Measurements from ENCODE around the gene MGST3. TPM values are rescaled to one million over a fixed set of nuclear protein-coding genes. Genes with fewer than 3 reads are reported as not detected.
"Not testable (repeated sequence)": the region's sequence is repeated elsewhere in the genome, so short reads cannot be mapped to it uniquely, and the experiment has no call there.

MGST3 gene
- total RNA-seq, 2 experiments from 2014 or later: 53.3 to 56.6 TPM

DNA sequence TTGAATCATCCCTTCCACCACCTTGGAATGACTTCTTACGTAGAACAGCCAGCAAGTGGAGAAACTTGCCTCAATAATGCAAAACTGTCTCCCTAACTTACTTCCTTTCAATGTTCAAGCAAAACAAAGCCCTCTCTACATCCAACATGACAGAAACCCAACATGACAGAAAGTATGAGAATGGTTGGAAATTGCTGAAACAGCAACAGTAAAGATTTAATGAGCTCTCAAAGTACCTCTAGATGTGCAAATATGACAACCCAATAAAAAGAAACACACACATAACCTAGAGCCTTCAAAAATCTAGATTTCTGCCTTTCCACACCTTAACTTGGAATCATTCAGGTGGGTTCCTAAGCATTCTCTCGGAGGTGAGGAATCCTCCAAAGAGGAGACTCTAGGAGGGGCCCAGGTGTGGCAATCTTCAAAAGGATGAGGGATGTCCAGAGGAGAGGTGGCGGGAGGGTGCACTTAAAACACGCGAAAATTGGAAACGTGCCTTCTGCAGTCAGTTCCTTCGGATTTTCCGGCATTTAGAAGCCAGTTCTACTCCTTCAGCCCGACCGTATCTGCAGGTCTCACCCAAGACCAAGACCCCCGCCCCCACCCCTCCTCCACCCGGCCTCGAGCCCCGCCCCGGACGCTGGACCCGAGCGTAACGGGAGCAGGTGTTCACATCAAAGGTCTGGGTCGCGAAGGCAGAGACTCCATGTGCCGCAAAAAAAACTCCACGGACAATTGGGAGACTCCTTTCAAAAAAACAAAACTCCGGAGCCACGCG is 996 bp upstream of the MGST3 start:
- Mint-ChIP-seq H3K4me1 (ENCODE audit: low read depth) (peaks cover 15% of the 10 kb centered on the region), H3K4me3 (no peak overlapping the region), H3K36me3 (no peaks in the 10 kb centered on the region), H3K9me3 (no peaks in the 10 kb centered on the region), H3K27me3 (no peaks in the 10 kb centered on the region), H3K27ac (no peak overlapping the region)
- no peak for DNase-seq
- intact Hi-C loops (cut with micrococcal nuclease): loop anchor here (1.0 to 2.0 kb wide), 5 partner anchors 15 to 199 kb away; no protein-coding TSS in a partner anchor
- POLR2A ChIA-PET: interaction anchor here (0.5 to 1.6 kb wide), 5 partner anchors 14 to 1205 kb away, joined by 3 to 7 read pairs (median 4); partner anchors contain the start of genes ALDH9A1 and TMCO1
- CTCF ChIA-PET: interaction anchor here (1.1 to 1.9 kb wide), 3 partner anchors 30 to 68 kb away, joined by 3 to 10 read pairs (median 9); partner anchors contain the start of gene ALDH9A1

DNA sequence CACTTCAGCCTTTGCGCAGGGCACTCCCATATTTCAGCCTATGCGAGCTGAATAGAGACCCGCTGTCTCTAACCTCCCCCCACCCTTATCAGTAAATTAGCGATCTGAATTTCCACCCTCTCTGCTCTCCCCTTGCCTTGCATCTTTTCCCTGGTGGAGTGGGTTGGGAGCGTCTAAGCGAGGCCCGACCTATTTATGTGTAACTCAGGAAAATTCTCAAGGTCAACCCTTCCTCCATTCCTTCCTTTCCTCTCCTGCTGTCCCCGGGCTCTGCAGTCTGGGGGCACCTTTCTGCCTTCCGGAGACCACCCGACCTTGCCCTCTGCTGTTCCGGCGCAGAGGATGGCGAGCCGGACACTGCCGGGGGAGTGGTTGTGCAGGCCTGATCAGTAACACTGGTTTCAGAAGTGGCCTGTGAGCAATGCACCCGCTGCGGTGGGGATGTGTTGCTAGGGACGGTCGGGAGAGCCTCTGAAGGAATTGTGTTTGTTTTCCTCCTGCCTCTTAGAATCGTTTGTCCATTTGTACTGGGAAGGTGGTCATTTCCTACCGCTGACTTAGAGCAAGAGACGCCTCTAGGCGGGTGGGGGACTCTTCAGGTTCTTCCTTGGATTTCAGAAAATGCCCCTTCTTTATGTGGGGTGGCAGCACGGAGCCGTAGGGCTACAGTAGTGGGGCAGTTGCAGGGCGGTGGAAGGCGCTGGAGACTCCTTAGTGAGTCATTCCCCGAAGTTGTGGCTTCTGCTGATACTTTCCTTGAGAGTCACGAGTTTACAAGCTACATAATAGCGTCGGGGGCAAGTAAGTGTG is 513 bp downstream of the MGST3 start:
- Mint-ChIP-seq H3K36me3 (no peaks in the 10 kb centered on the region), H3K9me3 (no peaks in the 10 kb centered on the region), H3K27me3 (no peaks in the 10 kb centered on the region), H3K4me3 (no peak overlapping the region), H3K27ac (no peak overlapping the region), H3K4me1 (ENCODE audit: low read depth) (peaks cover 15% of the 10 kb centered on the region)
- intact Hi-C loops (cut with micrococcal nuclease): loop anchor here (1.0 to 2.0 kb wide), 7 partner anchors 9 to 449 kb away; partner anchors contain the start of gene ALDH9A1
- DNase-seq: peak; percentile 71
- ChIA-PET CTCF (interaction anchor here (0.6 to 2.3 kb wide), 7 partner anchors 30 to 238 kb away, joined by 3 to 10 read pairs (median 6); partner anchors contain the start of gene ALDH9A1), POLR2A (interaction anchor here (0.6 to 1.6 kb wide), 4 partner anchors 15 to 90 kb away, joined by 3 to 7 read pairs (median 4); no protein-coding TSS in a partner anchor)

DNA sequence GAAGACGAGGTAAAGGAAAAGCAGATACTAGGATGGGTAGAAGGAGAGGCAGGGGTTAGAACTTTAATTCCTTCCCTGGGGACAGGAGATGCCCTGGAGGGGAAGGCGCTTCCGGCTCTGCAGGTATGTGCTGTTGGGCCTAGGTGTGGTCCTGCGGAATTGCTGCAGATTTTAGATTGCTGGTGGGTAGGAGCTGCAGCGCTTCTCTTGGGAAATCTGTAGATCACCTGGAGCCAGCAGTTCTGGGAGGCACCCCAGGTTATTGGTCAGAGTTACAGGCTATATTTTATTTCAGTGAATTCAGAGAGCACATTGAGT is 1.1 kb downstream of the MGST3 start:
- intact Hi-C loops (cut with micrococcal nuclease): loop anchor here (1.0 to 2.0 kb wide), 2 partner anchors 8 to 449 kb away; no protein-coding TSS in a partner anchor
- CTCF ChIA-PET: interaction anchor here (0.6 to 2.3 kb wide), 5 partner anchors 30 to 239 kb away, joined by 3 to 8 read pairs (median 3); partner anchors contain the start of gene ALDH9A1
- Mint-ChIP-seq H3K27ac (no peak overlapping the region), H3K4me3 (no peak overlapping the region), H3K9me3 (no peaks in the 10 kb centered on the region), H3K27me3 (no peaks in the 10 kb centered on the region), H3K4me1 (ENCODE audit: low read depth) (peaks cover 19% of the 10 kb centered on the region), H3K36me3 (peaks cover 5% of the 10 kb centered on the region)
- DNase-seq: no peak
- POLR2A ChIA-PET: interaction anchor here (1.0 kb wide), 1 partner anchor 69 kb away, joined by 3 read pairs; no protein-coding TSS in a partner anchor

DNA sequence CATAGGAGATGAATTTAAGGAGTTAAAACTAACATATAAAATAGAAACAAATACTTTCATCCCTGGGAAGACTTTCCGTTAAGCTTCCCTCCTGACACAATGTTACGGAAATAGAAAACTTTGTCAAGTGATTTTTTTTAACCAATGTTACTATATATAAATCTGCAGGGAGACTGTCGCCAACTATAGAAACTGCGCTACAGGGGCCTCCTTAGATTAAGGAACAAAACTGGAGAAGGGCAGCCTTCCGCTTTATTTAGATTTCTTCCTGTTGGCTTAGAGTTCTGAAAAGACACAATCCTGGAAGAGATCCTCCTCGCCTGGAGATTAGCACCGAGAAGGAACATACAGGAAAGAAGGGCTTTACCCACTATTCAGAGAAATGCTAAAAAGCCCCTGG is 1.5 kb downstream of the MGST3 start:
- no peak overlapping the region for H3K27ac Mint-ChIP-seq
- no peak for DNase-seq
- intact Hi-C loops (cut with micrococcal nuclease): loop anchor here (1.0 to 2.0 kb wide), 2 partner anchors 8 to 448 kb away; no protein-coding TSS in a partner anchor
- peaks cover 7% of the 10 kb centered on the region for H3K36me3 Mint-ChIP-seq
- H3K27me3 Mint-ChIP-seq: no peaks in the 10 kb centered on the region
- CTCF ChIA-PET: interaction anchor here (0.6 to 2.3 kb wide), 3 partner anchors 31 to 239 kb away, joined by 3 to 8 read pairs (median 6); partner anchors contain the start of gene ALDH9A1
- no peaks in the 10 kb centered on the region for H3K9me3 Mint-ChIP-seq
- peaks cover 22% of the 10 kb centered on the region for H3K4me1 Mint-ChIP-seq (ENCODE audit: low read depth)
- H3K4me3 Mint-ChIP-seq: no peak overlapping the region
- POLR2A ChIA-PET: interaction anchor here (1.0 kb wide), 1 partner anchor 68 kb away, joined by 3 read pairs; no protein-coding TSS in a partner anchor

DNA sequence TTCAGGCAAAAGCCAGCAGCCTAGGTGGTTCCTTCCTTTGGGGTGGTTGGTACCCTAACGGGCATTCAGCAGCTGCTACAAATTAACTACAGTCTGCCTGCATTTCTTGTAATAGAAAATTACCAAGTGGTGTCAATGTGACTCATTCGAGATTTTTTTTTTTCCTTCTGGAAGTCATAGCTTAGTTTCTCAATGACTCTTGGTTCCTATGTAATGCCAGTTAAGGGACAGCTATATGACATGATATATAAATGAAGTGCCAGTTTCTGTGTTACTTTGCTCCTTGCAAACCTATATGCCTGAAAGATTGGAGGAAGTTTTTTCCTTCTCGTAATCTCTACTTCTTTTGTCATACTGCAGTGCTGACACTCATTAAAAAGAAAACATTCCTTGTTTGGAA is 2.6 kb downstream of the MGST3 start:
- no peaks in the 10 kb centered on the region for H3K9me3 Mint-ChIP-seq
- peak; percentile 16 for DNase-seq
- POLR2A ChIA-PET: no interaction called here
- no peaks in the 10 kb centered on the region for H3K27me3 Mint-ChIP-seq
- H3K4me3 Mint-ChIP-seq: no peak overlapping the region
- H3K4me1 Mint-ChIP-seq (ENCODE audit: low read depth): peaks cover 30% of the 10 kb centered on the region
- intact Hi-C loops (cut with micrococcal nuclease): loop anchor here (2.0 kb wide), 1 partner anchor 447 kb away; no protein-coding TSS in a partner anchor
- H3K36me3 Mint-ChIP-seq: peaks cover 7% of the 10 kb centered on the region
- no peak overlapping the region for H3K27ac Mint-ChIP-seq
- CTCF ChIA-PET: interaction anchor here (2.1 kb wide), 1 partner anchor 64 kb away, joined by 8 read pairs; the partner anchor contains the start of gene ALDH9A1

DNA sequence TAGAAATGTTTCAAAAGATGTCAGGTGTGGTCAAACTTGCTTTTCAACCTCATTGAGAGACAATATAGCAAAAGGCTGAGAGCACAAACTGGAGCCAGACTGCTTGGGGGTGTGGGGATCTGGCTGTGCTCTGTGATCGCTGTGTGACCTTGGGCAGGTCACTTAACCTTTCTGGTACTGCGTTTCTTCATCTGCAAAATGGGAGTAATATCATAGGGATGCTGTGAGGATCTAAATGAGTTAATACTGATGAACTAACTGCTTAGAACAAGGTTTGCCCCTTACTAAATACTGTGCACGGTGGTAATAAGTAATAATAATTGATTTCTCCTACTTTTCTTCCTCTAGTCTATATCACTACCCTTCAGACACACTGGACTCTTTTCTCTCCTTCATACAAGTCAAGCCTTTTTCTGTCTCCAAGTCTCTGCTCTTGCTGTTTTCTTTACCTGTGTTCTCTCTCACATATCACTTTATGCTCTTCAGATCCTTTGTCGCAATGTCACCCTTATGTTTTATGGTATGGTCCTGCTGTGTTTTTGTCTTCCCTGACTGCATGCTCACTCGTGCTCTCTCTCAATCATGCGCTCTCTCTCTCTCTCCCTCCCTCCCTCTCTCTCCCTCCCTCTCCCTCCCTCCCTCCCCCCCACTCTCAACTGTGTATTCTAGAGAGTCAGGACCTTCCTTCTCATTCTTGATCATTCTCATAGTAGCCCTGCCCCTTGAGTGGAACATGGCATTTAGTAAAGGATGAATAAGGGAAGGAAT is 3.3 kb downstream of the MGST3 start:
- Mint-ChIP-seq H3K9me3 (no peaks in the 10 kb centered on the region), H3K4me1 (ENCODE audit: low read depth) (peaks cover 30% of the 10 kb centered on the region), H3K27me3 (no peaks in the 10 kb centered on the region), H3K4me3 (no peak overlapping the region), H3K27ac (no peak overlapping the region), H3K36me3 (peaks cover 7% of the 10 kb centered on the region)
- intact Hi-C loops (cut with micrococcal nuclease): no loop called here
- no peak for DNase-seq
- POLR2A ChIA-PET: no interaction called here
- CTCF ChIA-PET: no interaction called here

DNA sequence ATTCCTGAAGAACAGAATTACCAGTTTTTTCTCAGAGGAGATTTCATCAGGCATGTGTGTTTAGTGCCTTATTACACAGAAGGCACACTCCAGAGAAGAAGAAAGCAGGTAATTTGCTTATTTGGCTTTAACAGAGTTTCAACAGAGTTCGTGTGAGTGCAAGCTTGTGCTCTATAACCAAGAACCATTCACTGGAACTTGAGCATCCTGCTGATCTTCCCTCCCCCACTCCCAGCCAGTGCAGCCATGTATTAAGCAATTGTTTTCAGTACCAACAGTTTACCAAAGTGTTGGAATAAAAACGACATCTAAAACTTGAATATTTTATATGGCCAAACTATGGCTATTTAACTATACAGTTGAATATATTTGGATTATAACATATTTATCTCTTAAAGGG is 4.3 kb downstream of the MGST3 start:
- no peak overlapping the region for H3K4me3 Mint-ChIP-seq
- intact Hi-C loops (cut with micrococcal nuclease): no loop called here
- H3K4me1 Mint-ChIP-seq (ENCODE audit: low read depth): peaks cover 35% of the 10 kb centered on the region
- ChIA-PET CTCF (interaction anchor here (0.8 kb wide), 1 partner anchor 23 kb away, joined by 3 read pairs; no protein-coding TSS in a partner anchor), POLR2A (no interaction called here)
- peaks cover 7% of the 10 kb centered on the region for H3K36me3 Mint-ChIP-seq
- no peak overlapping the region for H3K27ac Mint-ChIP-seq
- no peaks in the 10 kb centered on the region for H3K9me3 Mint-ChIP-seq
- H3K27me3 Mint-ChIP-seq: no peaks in the 10 kb centered on the region
- no peak for DNase-seq

DNA sequence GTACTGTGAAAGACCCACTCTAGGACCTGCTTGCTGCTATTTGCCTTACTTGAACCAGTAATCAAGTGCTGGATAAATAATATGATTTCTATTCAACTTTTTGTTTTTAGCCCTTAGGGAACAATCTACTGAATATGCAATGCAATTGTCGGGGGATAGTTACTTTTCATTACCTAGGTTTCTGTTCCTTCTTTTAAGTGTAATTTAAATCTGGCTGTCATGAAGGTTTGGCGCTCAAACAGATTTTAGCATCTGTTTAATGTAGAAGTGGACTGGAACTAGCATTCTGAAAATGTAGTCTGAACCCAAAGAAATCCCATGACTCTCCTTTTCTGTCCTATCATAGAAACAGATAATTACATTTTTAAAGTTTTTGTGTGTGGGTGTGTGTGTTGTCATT is 4.8 kb downstream of the MGST3 start:
- Mint-ChIP-seq H3K9me3 (no peaks in the 10 kb centered on the region), H3K4me3 (no peak overlapping the region), H3K27me3 (no peaks in the 10 kb centered on the region), H3K27ac (no peak overlapping the region), H3K4me1 (ENCODE audit: low read depth) (peaks cover 40% of the 10 kb centered on the region), H3K36me3 (peaks cover 7% of the 10 kb centered on the region)
- POLR2A ChIA-PET: no interaction called here
- DNase-seq: no peak
- intact Hi-C loops (cut with micrococcal nuclease): no loop called here
- CTCF ChIA-PET: interaction anchor here (0.8 kb wide), 1 partner anchor 22 kb away, joined by 3 read pairs; no protein-coding TSS in a partner anchor

DNA sequence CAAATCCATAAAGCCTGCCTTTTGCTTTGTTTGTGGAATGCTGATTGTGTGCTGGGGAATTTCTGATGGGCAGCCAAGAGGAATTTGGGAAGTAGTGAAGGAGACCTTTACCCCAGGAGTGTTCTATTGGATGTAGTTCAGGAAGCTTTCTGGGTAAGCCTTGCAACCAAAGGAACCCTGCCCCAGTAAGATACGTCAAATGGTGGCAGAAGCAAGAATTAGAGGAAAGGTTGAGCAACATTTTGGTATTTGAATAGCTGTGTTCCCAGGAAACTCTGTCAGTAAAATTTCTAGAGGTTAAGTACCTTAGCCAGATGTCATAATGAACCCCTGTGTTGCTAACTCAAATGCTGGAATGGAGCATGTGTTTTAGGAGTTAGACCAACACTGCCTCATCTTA is 6.4 kb downstream of the MGST3 start:
- no peak for DNase-seq
- intact Hi-C loops (cut with micrococcal nuclease): no loop called here
- ChIA-PET CTCF (no interaction called here), POLR2A (no interaction called here)
- Mint-ChIP-seq H3K4me1 (ENCODE audit: low read depth) (peaks cover 45% of the 10 kb centered on the region), H3K27me3 (no peaks in the 10 kb centered on the region), H3K27ac (no peak overlapping the region), H3K36me3 (peaks cover 7% of the 10 kb centered on the region), H3K9me3 (no peaks in the 10 kb centered on the region), H3K4me3 (no peak overlapping the region)

DNA sequence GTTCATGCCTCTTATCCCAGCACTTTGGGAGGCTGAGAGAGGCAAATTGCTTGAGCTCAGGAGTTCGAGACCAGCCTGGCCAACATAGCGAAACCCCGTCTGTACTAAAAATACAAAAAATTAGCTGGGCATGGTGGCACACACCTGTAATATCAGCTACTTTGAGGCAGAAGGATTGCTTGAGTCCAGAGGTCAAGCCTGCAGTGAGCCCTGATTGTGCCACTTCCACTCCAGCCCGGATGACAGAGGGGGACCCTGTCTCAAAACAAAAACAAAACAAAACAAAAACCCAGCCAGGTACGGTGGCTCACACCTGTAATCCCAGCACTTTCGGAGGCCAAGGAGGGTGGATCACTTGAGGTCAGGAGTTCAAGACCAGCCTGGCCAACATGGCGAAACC is 7.2 kb downstream of the MGST3 start:
- H3K27ac Mint-ChIP-seq; H3K36me3 Mint-ChIP-seq; H3K4me3 Mint-ChIP-seq; H3K27me3 Mint-ChIP-seq; H3K9me3 Mint-ChIP-seq; POLR2A ChIA-PET; intact Hi-C loops (cut with micrococcal nuclease); CTCF ChIA-PET; DNase-seq: not testable (repeated sequence)
- peaks cover 45% of the 10 kb centered on the region for H3K4me1 Mint-ChIP-seq (ENCODE audit: low read depth)

DNA sequence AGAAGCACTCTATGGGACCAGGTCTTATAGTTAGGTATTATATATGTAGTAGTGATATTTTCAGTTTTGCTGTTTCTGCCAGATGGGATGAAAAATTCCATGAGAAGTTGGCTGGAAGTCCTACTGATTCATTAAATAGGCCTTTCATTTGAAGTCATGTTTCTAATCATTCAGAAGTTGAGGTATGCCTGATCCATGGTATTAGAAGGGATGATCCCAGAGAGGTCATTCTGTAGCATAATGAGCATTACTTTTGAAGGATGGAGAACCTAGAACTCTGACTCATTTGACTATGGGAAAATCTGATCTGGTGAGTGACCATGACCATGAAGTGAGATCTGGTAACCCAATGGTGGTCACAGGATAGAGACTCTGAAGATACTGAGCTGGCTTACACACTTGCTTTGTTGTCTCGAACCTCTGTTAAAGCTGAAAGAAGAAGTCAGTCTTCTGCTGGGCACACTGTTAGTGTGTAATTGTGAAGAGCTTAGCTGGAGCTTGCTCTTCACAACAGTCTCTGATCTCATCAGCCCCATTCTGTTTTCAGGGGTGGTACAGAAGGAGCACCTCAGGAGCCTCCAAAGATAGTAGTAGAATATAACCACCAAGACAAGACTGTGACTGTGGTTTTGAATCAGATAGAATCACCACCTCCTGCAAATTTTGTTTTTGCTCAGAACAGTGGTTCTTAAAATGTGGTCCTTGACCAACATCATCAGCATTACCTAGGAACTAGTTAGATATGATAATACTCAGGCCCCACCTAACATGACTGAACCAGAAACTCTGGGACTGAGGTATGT is 9.0 kb downstream of the MGST3 start:
- peak overlapping the region; percentile 59 for H3K27ac Mint-ChIP-seq
- peaks cover 34% of the 10 kb centered on the region for H3K4me1 Mint-ChIP-seq (ENCODE audit: low read depth)
- intact Hi-C loops (cut with micrococcal nuclease): loop anchor here (1.0 kb wide), 1 partner anchor 8 kb away; no protein-coding TSS in a partner anchor
- POLR2A ChIA-PET: interaction anchor here (0.6 kb wide), 1 partner anchor 199 kb away, joined by 3 read pairs; no protein-coding TSS in a partner anchor
- DNase-seq: no peak
- H3K36me3 Mint-ChIP-seq: peaks cover 7% of the 10 kb centered on the region
- no peak overlapping the region for H3K4me3 Mint-ChIP-seq
- no peaks in the 10 kb centered on the region for H3K9me3 Mint-ChIP-seq
- no peaks in the 10 kb centered on the region for H3K27me3 Mint-ChIP-seq
- CTCF ChIA-PET: no interaction called here
